H1 (cell line): Measurements from ENCODE around the gene IRF9.

Experiments used
- MAFK ChIP-seq: IDR thresholded peaks from 2 replicates; pipeline ENCODE4 v1.6.1; 2012; ENCODE audit warnings: low read depth, mild to moderate bottlenecking, improper control_type of control experiment, low read length
- YY1 ChIP-seq: IDR thresholded peaks from 2 replicates; pipeline ENCODE4 v1.6.1; 2011; ENCODE audit warnings: low read depth, mild to moderate bottlenecking, low read length
- TF ChIP-seq, protein P1 (sequence below), 3 experiments: IDR thresholded peaks; 1 replicate in 2 of 3; 2 replicates in 1 of 3; pipeline versions ENCODE4 v1.5.1 to v1.6.1; 2011; ENCODE audit warnings: low read length in 3 of 3, mild to moderate bottlenecking in 3 of 3, inconsistent platforms in 2 of 3, low read depth in 1 of 3, moderate library complexity in 1 of 3; ENCODE audit not compliant: insufficient read depth in 1 of 3; ENCODE audit errors: control extremely low read depth in 1 of 3
- TF ChIP-seq, protein P2 (sequence below): IDR thresholded peaks from 2 replicates; pipeline ENCODE4 v1.6.1; 2012; ENCODE audit warnings: inconsistent platforms

DNA sequence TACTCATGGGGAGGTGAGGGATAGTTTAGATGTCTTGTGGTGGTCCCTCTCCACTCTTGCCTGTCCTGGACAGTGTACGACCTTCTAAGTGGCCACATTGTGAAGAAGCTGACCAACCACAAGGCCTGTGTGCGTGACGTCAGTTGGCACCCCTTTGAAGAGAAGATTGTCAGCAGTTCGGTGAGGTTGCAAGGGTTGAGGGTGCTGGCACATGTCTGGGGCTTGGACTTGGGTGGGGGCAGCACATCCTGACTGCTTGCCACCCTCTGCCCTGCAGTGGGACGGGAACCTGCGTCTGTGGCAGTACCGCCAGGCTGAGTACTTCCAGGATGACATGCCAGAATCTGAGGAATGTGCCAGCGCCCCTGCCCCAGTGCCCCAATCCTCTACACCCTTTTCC is 38.2 kb upstream of the IRF9 start:
- TF ChIP-seq MAFK (no peak), YY1 (no peak)
- TF ChIP-seq, protein P1, sequence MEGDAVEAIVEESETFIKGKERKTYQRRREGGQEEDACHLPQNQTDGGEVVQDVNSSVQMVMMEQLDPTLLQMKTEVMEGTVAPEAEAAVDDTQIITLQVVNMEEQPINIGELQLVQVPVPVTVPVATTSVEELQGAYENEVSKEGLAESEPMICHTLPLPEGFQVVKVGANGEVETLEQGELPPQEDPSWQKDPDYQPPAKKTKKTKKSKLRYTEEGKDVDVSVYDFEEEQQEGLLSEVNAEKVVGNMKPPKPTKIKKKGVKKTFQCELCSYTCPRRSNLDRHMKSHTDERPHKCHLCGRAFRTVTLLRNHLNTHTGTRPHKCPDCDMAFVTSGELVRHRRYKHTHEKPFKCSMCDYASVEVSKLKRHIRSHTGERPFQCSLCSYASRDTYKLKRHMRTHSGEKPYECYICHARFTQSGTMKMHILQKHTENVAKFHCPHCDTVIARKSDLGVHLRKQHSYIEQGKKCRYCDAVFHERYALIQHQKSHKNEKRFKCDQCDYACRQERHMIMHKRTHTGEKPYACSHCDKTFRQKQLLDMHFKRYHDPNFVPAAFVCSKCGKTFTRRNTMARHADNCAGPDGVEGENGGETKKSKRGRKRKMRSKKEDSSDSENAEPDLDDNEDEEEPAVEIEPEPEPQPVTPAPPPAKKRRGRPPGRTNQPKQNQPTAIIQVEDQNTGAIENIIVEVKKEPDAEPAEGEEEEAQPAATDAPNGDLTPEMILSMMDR (IDR thresholded peaks at IDR 0.05; ENCODE audit: control extremely low read depth in 1 of 3, insufficient read depth in 1 of 3, low read depth in 1 of 3, low read length in 3 of 3) = no peak
- TF ChIP-seq, protein P2, sequence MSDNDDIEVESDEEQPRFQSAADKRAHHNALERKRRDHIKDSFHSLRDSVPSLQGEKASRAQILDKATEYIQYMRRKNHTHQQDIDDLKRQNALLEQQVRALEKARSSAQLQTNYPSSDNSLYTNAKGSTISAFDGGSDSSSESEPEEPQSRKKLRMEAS = no peak
